CD4-positive, alpha-beta T cell treated with Interleukin-6 at 100 ng/mL for 8 hours (primary cell): ENCODE results near the gene ATXN1.
A peak's percentile ranks its signal among the peaks of the same experiment; 100 is the strongest.
"Not testable (repeated sequence)": the region's sequence is repeated elsewhere in the genome, so short reads cannot be mapped to it uniquely, and the experiment has no call there.

Experiments
- DNase-seq: peaks from one replicate; pipeline ENCODE4 v3.0.0-alpha.2; 2020; ENCODE audit warnings: mixed read lengths, low spot score

Gene ATXN1

DNA sequence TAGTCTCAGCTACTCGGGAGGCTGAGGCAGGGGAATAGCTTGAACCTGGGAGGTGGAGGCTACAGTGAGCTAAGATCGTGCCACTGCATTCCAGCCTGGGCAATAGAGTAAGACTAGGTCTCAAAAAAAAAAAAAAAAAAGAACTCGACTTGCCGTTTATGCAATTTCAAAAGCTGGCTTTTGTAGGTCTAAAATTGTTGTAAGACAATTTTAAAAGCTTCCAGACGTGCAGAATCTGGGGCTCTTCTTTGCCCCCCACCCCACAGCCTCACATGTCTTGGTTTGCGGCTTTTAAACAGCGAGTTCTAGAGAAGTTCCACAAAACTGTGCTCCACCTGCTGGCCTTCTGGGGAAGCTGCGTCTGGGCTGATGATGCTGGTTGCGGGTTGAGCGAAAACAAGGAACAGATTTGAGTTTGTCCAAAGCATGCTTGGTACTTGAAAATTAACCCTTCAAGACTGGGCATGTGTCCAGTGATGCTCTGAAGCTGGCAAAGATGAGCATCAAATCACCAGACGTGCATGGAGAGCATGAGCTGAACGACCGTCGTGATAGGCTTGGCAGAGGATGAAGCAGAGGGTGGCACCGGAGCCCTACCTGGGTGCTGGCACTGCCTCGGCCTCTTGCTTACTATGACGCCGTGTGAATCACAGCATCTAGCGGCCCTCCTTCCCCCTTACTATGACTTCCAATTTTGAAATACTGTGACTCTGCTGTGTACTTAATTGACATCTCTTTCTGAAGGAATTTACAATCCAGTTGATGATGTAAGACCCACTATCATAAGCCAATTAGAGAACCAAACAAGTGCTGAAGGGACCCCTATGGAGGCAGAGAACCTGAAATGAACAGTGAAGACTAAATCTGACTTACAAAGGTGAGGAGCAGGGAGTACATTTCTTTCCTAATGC lies 351.5 kb downstream of the ATXN1 start:
- peak; percentile 13 for DNase-seq

DNA sequence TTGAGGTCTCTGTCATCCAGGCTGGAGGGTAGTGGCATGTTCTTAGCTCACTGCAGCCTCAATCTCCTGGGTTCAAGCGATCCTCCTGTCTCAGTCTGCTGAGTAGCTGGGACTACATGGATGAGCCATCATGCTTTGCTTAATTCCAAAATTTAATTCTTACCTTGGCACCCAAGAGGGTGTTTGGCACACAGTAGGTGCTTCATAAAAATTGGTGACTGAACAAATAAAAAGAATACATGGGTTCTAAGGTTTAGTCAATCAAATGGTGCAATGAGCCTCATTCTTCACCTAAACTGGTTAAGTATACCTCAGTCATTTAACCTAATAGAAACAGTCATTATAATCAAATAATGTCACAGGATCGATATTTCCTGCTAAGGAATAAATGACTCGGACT lies 352.5 kb downstream of the ATXN1 start:
- DNase-seq = no peak

DNA sequence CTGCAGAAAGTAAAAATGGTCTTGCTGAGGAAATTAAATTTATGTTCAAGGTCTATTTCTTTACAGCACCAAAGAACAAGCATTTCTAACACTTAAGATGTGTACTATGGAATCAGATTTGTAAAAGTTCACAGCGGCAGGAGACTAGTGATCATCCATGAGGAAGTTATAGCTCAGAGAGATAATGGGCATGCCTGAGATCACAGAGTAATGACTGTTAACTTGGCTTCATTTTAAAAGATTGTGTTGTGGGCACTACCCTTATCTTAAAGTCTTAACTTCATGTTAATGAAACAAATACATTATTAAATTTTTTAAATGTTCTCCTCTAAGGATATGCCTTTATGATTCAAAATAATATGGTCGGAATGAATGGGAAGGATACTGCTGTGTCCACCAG lies 354.3 kb downstream of the ATXN1 start:
- DNase-seq = no peak

DNA sequence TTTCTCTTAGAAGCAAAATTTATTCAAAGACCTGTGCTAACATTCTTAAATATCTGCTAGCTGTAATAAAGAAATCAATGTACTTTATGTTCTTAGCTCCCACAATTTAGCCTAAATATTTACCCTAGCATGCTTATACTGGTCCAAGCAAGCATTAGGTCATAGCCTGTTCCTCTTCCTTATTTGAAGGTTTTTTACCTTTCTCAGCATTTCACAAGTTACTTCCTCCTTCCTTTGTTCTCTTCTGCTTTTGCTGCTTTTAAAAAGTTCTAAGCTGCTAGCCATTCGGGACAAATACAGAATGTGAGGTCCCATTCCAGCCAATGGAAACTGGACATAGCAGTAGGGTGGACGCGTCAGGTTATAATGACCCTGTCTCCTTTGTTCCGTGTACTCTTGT lies 354.7 kb downstream of the ATXN1 start:
- DNase-seq = not testable (repeated sequence)

DNA sequence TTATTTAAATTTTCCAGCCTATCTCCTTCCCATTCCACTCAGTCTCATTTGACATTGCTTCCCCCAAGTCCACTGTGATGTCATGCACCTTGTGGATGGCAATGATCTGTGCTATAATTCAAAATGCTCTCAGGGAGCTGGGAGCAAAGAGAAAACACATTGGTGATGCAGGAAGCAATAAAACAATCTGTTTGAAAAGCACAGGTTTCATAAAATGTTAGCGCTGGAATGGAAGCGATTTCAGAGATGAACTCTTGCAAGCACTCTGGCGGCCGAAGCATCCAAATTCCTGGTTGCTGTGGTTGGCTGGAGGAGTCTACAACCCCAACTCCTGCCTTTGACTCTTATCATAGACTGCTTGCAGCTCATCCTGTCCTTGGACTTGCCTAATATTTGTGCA lies 355.9 kb downstream of the ATXN1 start:
- DNase-seq = no peak

DNA sequence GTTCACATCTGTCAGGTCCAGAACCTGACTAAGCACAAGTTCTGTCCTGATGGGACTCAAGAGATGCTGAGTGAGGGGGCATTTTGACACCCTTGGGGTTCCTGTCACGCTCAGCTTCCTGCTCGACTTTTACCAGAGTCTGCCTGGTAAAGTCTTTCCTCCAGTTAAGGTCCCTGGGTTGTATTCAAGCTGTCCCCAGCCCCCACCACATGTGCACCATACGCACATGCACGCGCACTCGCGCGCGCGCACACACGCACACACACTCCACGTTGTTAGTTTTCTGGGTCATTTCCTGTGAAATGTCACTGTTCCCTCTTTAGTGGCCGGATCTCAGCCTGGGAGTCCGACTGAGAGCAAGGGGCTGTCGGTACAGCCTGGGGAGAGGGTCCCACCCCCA lies 356.8 kb downstream of the ATXN1 start:
- DNase-seq = no peak

DNA sequence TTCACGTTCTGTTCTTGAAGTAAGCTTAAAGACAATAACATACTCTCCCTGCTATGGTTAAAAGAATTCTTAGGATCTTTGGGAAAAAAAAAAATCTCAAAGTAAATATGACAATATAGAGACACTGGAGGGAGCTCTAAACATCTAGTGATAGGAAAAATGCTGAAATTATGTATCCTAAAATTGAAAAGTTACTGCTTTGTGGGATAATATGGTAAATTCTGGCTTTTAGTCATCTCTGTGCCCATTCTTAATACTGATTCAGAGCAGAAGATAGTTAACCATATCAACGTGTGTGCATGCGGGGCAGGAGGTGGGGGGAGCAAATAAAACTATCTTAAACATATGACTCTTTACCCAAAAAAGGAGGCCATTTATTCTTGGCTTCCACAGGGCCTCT lies 357.4 kb downstream of the ATXN1 start:
- no peak for DNase-seq

DNA sequence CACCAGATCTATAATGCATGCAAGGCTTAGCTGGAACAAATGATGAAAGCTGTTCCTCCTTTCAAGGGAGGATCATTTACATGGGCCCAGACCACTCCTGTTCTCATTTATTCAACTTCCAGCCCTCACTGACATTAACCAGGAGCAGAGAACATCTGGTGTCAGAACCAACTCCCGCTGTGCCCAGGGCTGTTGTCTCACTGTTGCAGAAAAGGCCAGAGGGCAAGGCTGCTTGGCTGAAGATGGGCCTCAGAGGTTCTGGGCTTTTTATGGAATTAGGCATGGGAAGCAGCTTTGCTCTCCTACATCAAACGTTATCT lies 358.7 kb downstream of the ATXN1 start:
- no peak for DNase-seq

DNA sequence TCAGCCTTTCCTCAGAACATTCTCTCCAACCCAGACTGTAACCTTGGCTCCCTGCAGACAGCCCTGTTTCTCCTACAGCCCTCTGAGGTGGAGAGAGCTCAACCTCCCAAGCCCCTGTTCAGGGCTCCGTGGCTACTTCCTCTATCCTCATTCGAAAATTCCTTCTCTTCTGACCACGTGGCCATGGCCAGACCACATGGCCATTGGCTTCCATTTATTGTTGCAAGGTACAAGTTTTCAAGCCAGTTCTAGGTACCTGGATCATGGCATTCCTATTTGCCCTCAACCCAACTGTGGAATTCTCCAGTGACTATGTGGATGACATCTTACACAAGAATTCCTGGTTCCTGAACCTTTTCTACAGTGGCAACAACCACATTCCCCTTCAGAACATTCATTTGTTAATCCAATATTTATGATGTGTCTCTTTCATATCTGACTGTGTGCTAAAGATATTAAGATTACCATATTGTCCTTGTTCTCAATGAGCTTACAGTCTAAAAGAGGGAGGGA lies 361.0 kb downstream of the ATXN1 start:
- DNase-seq = no peak

DNA sequence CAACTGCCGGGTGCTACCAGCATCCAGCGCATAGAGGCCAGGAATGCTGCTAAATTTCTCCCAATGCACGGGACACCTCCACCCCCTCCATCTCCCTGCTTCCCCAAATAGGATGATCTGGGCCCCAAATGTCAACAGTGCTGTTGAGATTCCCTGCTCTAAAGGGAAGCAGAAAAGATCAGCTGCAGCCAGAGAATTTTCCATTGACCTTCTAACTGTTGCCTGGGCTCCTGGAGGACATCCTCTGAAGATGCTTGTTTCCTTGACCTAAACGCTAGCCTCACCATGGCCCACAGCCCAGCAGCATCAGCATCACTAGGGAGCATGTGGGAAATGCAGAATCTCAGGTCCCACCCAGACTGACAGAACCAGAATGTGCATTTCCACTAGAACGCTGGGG lies 361.6 kb downstream of the ATXN1 start:
- no peak for DNase-seq

DNA sequence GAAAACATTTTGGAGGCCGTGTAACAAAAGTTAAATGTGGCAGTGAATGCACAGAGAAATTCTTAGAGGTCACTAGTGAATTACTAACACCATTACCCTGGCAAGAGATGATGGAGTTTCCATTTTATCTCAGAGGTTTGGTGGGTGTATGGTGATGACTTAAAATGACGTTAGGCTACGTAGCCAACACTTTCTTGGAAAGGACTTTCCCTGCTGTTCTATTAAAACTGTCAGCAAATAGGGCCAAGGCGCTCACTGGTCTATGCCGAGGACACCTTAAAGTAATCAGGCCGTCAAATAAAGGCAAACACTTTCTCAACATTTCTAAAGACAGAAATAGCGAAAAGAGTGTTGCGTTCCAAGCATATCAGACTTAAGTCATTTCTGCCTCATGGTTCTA lies 362.1 kb downstream of the ATXN1 start:
- no peak for DNase-seq

DNA sequence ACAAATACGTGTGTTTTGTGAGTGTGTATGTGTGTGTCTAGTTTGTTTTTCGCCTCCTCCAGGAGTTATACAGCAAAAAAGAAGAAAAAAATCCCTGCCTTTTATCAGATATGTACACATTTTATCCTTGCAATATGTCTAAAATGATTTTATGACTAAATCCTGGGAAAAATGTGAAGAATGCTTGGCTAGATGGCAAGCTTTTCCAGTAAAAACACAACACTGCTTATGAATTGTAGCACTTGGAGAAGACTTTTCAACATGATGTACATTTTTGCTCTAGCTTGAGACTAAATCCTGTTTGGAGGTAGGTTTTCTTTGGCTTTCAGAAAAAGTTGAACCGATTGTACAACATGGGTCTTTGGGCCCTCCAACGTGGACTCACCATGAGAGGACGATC lies 362.7 kb downstream of the ATXN1 start:
- DNase-seq = no peak

DNA sequence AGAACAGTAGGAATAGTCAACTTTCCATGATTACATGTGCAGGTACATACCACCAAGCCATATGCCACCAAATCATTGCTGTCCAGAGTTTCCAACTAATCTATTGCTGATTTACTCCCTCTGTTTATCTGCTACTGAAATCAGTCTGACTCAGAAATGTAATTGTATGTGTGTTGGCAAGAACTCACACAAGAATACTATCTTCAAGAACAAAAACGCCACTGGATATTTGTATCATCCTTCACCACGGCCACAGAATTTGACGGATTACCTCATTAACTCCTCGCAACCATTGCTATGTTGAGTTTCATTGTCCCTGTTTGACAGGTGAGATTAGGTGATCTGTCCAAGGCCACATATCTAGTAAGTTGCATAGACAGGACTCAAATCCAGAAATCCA lies 363.6 kb downstream of the ATXN1 start:
- DNase-seq = no peak

DNA sequence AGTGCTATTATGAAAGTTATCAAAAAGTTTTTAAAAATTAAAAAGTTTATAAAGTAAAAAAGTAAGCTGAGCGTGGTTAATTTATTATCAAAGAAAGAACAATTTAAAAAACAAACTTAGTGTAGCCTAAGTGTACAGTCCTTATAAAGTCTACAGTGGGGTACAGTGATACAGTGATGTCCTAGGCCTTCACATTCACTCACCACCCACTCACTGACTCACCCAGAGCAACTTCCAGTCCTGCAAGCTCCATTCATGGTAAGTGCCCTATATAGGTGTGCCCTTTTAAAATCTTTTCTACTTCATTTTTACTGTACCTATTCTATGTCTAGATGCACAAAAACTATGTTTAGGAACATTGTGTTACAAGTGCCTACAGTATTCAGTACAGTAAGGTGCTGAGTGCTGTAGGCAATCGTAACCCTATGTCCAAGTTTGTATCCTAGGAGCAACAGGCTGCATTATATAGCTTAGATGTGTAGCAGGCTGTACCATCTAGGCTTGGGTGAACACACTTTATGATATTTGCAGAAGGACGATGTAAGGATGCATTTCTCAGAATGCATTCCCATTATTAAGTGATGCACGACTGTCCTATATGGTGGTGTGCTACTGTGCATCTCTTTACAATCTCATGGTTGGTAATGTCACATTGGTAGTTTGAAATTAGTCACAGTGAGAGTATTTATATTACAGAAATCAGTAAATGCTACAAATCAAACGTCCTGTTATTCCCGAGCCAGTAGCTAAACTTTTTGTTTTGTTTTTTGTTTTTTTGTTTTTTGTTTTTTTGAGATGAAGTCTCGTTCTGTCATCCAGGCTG lies 364.6 kb downstream of the ATXN1 start:
- DNase-seq = no peak

DNA sequence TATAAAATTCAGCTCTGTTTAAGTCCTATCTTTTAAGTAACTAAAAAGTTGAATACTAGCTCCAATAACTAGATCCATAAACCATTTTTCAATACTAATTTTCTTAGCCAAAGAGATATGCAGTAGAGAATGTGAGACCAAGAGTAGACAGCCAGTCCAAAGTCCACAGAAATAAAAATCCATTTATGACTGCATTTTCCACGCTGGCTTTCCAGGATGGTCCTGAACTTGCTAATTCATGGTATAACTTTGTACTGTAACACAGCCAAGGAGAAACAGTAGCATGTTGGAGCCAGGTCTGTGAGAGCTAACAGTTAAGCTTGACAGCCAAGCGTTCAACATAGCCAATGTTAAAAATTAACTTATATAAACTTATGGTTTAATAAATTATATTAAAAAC lies 366.6 kb downstream of the ATXN1 start:
- no peak for DNase-seq

DNA sequence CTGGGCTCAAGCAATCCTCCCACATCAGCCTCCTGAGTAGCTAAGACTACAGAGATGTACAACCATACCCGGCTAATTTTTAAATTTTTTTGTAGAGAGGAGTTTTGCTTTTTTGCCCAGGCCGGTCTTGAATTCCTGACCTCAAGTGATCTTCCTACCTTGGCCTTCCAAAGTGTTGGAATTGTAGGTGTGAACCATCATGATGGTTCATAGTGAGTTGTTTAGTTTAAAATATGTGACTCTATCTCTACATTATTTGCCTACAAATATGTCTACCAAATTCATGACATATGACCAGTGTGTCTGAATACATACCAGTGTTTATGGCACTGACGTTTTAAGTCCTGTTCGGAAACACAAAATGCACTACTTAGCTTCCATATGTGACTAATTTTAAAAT lies 367.9 kb downstream of the ATXN1 start:
- no peak for DNase-seq

DNA sequence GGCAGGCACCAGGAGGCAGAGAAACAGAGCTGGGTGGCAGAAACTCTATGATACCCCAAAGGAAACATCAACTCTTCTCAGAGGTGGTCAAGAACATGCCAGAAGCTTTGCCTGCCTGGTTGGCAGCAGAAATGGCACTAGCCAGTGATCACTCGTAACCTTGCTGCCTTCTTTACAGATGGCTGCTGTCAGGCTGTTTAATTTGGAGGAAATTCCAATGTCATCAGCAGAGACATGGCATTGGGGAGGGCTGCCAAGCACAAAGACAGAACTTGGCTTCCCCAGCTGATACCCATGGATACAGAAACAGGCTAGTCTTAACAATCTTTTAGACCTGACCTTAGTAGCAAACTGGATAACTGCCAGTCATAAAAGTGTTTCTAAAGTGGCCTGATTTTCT lies 369.2 kb downstream of the ATXN1 start:
- DNase-seq = no peak

DNA sequence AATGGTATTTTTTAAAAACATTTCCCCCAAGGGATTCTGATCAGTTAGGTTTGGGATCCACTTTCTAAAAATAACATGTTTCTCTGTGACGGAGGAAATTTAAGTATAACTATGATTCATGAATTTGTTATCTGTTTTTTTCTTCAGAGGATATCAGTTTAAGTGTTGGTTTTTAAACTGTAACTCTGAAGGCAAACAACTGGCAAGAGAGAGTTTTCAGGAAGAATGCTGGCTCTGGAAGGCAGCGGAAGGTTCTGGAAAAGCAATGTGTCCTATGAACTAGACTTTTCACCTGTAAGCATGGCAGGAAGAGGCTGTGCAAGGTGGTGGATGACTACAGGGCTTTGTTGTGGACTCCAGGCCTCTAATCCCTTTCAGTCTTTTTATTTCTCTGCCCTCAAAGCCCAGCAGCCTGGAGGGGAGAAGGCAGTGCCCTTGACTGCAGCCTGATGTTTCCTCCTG lies 369.8 kb downstream of the ATXN1 start:
- DNase-seq = no peak

DNA sequence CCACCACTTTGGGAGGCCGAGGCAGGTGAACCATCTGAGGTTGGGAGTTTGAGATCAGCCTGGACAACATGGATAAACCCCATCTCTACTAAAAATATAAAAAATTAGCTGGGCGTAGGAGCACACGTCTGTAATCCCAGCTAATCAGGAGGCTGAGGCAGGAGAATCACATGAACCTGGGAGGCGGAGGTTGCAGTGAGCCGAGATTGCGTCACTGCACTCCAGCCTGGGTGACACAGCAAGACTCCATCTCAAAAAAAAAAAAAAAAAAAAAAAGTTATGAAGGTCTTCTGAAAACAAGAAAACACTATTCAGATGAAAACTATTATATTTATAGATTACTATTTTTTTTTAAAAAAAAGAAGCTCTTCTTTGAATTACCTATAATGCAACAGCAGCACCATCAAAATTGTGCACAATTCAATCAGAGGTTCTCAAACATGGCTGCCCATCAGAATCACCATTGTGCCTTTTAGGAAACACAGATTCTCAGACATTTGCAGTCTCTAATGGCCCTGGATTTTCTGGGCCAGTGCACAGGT lies 370.3 kb downstream of the ATXN1 start:
- DNase-seq = not testable (repeated sequence)

DNA sequence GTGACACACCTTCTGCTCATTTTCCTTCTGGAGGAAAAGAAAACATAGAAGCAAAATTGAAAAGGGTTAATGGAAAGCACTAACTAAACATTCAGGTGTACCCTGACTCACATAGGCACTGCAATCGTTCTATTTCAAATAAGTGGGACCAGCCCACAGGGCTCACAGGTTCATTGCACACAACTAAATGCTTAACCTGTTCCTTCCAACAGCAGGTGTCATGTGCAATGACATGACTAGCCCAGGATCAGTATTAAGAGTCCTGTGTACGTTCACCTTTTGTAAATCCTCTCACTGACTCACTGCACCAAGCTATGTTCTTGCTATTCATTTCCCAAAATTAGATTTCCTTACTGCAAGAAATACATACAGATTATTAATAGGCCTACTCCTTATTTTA lies 371.6 kb downstream of the ATXN1 start:
- DNase-seq = no peak

DNA sequence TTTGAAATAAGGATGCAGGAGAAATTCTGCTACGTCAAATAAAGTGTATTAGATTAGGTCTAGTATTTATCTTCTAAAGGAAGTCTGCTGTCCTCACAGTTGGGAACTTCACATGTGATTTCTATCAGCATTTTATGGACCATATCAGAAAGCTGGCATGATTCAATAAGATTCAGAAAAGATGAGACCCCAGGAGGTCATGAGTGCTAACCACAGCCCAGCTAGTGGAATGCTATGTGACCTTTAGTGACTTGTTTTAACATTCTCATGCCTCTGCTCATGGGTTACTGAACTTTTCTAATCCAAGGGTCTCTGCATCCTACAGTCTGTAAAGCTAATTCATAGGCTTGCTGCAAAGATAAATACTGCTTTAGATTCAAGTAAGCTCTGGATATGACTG lies 372.8 kb downstream of the ATXN1 start:
- no peak for DNase-seq

DNA sequence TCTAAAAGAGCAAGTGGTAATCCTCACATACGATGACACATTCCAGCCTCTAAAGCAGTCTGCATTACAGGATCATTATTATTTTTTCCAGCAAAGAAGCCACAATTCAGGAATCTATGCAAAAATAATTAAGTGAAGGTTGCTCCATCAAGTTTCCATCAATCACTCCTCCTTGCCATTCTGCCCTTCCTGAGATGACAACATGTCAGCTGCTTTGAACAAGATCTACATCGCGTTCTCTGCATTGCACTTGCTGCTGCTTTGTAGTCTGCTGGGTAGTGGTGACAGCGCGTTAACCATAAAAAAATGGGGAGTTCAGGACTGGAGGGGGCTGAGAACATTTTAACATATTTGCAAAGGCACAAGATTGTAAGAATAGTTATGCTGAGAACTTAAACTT lies 375.2 kb downstream of the ATXN1 start:
- DNase-seq = no peak
